HG03460 (cell line): ENCODE data around the gene PTGER3.

ENCODE experiments used
- ATAC-seq: cut with Tn5 transposase; IDR thresholded peaks from one replicate; pipeline ENCODE4 v1.9.1; 2021; ENCODE audit not compliant: unreplicated experiment

Gene PTGER3

DNA sequence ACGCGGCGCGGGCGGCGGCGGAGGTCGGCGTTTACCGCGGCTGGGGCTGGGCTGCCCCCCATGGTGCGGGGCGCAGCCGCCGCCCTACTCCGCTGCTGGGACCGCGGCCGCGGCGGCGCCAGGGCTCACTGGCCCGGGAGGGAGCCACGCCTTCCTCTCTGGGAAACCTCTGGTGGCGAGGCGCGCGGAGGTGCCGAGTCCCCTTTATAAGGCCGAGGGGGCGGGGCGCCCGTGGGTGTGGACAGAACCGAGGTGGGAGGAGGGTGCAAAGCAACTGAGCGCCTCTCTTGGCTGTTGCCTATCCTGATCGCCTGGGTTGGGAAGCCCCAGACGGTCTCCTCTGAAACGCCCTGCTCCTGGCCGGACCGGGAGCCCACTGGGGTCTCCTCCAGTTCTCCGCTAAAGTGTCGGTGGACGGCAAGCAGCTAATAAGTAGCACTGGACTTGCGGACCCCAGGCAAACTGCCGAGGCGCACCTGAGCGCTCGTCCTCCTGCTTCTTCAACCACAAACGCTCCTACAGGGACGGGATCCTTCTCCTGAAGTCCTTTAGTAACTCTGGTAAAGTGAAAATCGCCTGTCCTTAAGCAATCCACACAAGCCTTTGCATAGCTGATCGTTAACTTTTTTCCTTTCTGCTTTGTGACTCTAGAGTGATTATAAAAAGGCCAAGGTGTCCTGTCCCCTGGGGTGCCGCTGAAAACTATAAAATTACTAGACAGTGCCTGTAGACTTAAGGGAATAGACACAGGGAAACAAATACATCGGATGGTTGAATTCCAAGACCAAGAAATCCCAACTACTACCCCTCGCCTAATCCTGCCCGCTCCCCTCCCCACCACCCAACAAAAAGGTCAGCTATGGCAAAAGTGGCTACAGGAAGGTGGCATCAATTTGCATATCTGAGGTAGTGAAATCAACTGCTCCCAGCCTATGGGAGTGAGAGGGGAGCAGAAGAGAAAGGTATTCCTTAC is at the start of gene PTGER3:
Gene PTGER3 (minus strand): TSS at position 182 of the 973 bp plus-strand sequence. CDS start 239 bp downstream, outside the sequence.
- ATAC-seq: no peak

DNA sequence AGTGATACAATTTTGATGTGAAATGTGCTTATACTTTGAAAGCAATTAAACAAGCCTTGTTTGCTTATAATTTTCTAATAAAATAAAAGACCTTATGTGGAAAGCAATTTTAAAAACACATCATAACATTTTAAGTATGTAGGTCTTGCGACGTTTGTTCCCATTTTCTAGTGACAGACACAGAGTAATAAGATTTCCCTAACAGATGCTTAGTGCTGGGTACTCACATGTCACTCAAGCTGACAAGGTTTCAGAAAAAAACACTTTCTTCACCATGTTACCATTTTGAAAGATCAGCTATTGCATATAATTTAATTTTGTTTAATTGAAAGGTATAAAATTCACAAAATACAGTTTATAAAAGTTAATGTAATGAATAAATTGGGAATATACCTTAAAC is 47.3 kb upstream of the PTGER3 start:
- no peak for ATAC-seq

DNA sequence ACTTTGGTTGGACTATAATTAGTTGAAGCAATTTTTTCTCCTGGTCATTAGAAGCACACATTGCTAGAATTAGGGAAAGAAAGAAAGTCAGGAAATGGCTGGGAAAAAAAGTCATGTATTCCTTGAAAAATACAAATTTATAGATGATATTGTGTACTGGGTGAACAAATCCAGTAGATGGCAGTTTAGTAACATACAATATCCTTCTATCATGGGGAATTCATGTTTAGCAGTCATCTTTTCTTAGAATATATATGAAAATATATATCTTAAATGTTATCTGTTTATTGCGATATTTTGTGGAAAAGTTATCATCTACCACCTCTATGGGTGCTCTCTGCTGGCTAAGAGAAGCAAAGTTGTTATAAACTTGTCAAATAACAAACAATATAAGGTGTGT is 46.3 kb upstream of the PTGER3 start:
- ATAC-seq: no peak

DNA sequence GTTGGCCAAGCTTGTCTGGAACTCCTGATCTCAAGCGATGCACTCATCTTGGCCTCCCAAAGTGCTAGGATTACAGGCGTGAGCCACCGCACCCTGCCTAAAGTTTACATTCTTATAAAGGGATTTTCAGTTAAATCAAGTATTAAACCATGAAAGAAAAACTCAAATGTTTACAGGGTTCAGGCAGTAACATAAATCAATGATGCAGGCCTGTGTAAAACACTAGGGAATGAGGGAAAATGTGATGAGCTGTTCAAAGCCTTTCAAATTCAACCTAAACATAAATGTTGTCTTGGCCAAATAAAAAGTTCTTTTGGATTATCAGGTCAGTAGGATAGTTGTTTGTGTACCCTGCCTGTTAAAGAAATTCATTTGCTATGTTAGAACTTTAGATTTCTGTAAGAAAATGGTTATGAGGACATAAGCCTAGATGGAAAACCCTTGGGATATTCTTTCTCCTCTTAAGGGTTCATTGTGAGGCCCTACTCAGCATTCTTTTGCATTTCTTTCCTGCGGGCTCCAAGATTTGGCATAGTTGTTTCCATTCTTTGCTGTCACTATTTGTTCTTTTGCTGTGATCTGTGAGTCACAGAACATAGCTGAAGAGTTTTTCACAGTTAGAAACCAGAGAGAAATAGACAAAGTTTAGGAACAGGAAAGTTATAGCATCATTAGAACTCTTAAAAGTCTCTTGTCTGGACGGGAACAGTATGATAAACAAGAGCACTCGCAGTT is 42.1 kb upstream of the PTGER3 start:
- no peak for ATAC-seq

DNA sequence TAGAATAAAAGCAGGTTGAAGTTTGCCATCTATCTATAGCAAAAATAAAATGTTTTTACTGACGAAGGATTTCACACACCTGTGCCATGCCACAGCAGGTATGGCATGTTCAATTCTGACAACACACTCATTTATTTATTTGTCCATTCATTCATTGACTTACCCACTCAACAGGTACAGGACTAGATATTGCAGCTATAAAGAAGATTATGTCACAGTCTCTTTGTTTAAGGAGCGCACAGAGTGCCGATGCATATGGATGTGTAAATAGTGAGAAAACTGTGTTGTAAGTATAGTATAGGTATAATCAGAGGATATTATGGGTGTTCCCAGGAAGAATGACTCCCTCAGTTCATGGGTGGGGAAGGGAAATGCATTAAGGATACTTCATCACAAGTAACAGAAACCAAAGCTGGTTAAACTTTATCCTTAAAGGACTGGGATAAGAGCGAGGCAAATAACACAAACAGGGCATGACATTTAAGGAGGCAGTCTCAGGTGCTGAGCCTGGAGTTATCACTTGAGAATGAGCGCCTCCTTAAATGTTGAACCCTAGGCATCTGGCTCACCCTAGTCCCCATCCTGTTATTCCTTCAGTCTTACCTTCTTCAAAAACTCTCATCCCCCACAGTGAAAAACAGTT is 41.1 kb upstream of the PTGER3 start:
- ATAC-seq: no peak

DNA sequence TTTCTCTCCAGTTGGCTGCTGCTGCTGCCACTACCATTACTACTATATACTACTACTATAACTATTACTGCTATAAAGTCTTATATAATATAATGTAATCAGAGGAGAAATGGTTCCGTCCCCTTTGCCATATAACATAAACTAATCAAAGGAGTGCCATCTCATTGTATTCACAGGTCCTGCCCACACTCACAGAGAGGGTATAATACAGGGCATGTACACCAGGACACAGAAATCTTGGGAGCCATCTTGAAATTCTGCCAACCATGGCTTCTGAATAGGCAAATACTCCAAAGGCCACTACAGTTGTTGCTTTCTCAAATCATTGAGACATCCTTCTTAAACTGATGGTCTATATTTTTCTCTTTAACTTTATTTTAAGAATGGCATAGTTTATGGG is 40.1 kb upstream of the PTGER3 start:
- no peak for ATAC-seq

DNA sequence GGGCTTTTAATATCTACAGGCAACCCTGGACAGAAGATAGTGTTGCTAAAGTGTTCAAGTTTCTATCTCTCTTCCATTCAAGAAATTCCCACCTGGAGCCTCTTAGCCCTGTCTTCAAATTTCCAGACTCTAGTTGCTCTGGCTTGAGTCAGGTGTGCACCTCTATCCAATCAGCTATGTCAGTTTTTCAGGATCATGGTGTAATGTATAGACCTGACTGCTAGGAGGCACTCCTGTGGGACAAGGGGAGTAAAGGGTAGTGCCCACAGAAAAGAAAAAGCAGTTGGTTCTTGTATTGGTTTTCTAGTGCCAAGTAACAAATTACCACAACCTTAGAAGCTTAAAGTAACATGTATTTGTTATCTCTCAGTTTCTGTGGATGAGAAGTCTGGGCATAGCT is 39.4 kb upstream of the PTGER3 start:
- ATAC-seq: no peak

DNA sequence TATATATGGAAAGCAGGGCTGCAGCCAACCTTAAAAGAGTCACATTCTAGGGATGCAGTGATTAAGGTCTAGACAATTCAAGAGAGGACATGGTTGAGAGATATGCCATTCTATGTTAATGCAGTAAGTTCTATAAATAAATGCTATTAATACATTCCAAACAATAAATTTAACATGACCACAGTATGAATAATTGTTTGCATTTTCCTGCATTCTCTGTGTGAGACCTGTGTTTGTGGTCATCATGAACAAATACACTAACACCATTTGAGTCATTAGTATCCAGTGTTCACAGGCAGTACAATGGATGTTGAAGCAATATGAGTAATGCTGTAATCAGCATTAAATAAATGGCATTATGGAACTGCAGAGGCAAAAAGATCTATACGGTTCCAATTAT is 38.7 kb upstream of the PTGER3 start:
- ATAC-seq: no peak

DNA sequence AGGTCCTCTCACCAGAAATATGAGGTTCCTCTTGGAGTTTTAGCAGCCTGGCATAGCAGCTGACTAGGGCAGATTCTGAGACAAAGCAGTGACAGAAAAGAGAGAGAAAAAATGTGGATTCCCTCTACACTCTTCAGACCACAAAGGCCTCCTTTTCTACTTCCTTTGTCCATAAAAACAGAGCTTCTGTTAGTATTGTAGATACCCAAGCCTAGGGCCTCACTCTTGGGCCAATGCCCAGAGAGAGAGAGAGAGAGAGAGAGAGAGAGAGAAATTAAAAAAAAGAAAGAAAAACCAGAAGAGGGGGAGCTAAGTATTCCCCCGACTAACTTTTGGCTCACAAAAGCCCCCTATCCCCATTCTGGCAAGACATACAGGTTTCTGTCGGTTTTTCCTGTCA is 35.7 kb upstream of the PTGER3 start:
- no peak for ATAC-seq

DNA sequence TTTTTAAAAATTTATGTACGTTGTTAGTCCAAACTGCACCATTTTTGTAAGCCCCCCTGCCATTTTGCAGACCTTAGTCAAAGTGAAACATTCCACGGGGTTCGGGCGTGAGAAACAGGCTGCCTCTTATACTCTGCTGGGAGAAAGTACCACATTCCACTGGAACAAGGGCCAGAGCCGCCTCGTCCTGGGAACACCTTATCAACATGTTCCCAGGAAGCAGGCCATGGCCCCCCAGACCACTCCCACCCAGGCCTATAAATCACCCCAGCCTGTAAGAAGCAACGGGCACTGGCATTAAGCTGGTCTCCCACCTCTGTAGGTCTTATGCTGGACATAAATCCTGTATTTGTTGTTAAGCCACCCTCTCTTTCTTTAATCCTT is 34.1 kb upstream of the PTGER3 start:
- no peak for ATAC-seq

DNA sequence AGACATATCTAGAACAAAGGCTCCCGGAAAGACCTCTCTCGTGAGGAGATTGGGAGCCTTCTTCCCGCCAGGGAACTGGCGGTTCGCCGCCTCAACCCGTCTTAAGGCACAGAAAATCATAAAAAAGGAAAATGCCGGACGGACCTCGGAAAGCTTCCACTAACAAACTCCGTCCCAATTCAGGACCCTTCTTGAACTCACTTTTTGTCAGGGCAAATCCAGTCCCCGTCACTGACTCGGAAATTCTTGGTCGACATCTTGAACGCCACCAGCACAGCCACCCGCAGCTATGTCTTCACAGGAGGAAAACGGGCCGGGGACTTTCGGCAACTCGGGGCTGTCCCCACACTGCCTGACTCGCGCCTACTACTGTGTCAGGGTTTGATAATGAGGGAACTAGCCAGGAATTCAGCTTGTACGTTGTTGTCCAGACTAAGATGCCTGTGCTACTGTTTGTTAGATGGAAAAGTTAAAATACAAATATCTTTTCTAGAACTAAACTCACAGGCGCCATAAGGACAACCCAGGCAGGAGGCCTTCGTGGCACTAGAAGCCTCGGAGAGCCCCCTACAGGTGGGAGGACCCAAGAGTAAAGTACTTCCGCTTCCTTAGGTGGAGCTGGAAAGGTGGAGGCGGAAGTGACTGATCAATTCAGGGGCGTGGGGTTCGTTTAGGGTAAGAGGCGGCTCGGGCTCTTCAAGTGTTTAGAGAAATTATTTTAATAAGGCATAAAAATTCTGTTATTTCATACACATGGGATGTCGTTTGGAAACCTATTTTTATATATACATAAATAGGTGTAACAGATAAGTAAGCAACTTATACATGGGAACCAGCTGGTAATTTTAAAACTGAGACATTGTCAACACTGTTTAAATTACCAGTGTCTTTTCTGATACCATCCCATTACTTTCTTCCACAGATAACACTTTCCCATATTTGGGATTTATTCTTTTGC is 33.4 kb upstream of the PTGER3 start, which contains the start of gene ZRANB2:
Gene ZRANB2 (minus strand): TSS at position 297 of the 958 bp plus-strand sequence. CDS start 40 bp downstream, at position 257.
- peak; percentile 99 for ATAC-seq

DNA sequence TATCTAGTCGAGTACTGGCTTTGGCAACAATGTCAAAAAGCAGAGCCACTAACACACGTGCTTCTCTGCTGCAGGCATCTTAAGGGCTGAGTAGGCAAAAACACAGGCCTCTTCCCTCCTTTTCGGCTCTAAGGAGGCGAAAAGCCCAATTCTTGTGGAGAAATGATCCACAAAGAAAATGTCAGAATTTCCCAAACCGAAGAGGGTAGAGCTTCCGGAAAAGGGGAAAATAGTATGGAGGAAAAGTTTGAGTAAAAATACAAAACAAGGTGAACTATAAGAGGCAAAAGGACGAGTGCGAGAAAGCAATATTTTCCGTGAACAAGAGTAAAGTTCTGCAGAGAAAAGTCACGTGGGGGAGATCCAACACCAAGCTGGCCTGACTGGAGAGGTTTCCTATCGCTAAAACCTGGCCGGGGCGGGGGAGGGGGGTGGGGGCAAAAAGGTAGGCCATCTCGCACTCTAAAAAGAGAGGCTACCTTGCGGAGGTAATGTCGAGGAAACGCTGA is 32.7 kb upstream of the PTGER3 start:
- peak; percentile 10 for ATAC-seq

DNA sequence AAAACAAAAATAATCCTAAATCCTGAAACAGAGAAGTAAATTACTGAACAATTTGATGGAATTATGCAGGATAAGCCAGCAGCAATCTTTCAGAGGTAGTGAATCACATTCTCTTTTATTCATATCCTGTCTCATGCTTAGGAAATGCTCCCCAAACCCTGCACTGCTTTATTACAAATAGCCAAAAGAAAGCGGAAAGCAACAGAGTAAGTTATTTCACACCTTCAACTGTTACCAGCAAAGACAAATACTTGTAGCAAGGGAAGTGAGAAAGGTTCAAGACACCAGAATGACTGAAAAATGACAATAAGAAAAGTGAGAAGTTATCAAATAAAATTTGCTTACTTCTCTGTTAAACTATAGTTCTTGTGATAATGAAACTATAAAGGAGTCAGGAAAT is 27.1 kb upstream of the PTGER3 start:
- ATAC-seq: no peak

DNA sequence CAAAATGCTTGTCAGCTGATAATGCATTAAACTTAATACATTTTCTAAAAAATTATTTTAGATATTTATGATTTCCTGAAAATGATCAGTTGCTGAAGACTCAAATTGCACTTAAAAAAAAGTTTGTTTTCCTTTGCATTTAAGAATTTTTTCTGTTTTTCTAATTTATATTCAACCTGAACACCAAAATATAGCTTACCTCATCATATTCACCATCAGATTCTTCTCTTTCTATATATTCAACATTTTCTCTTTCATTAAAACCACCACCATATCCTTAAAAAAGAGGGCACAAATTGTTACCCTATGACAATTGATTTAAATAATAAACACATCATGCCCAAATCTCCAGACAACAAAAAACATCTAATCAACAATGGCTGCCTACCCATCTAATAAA is 24.7 kb upstream of the PTGER3 start:
- no peak for ATAC-seq

DNA sequence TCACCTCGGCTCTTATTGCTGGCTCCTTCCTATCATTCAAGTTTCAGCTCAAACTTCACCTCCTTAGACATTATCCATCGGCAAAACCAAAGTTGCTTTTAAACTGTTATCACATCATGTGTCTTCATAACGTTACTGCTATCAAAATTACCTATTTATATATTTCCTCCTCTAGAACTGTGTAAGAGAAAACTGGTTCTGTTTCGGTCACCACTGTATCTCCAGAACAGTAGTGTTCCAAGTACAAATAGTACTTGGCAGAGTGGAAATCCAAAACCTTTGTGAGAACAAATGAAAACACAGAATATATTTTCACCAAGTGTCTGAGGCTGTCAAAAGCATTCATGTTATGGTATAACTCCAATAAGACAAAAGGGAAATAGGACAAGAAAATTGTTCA is 24.1 kb upstream of the PTGER3 start:
- no peak for ATAC-seq

DNA sequence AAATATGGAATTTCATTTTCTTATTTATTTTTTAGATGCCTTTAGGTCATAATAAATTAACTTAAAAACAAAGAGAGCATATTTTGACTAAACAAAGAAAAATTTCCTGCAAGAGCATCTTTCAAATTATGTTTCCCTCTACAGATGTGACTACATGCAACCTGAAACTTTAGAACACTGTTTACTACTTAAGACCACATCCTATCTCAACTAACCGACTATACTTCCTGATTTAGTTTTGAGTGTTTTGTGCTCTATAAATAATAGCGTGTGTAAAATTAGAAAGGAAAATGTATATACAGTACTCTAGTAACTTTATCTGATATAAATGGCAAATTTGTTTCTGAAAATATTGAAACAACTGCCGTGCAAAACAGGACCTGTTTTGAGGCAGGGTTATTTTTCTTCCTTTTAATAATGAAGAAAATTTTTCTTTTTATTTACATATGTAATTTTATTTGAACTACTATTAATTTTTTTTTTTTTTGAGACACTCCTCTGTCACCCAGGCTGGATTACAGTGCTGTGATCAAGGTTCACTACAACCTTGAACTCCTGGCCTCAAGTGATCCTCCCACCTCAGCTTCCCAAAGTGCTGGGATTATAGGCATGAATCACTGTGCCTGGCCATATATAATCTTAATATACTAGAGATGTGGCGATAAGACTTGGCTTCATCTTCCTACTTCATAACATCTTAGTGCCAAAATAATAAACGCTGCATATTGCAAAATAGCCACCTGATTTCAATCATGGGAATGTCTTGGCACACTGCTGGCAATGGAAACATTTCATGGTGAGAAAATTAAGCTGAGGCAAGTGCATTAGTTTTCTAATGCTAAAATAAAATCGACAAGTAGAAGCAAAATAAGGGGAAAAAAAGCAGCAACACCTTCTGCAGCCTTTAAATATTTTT is 21.0 kb upstream of the PTGER3 start:
- ATAC-seq: peak; percentile 90

DNA sequence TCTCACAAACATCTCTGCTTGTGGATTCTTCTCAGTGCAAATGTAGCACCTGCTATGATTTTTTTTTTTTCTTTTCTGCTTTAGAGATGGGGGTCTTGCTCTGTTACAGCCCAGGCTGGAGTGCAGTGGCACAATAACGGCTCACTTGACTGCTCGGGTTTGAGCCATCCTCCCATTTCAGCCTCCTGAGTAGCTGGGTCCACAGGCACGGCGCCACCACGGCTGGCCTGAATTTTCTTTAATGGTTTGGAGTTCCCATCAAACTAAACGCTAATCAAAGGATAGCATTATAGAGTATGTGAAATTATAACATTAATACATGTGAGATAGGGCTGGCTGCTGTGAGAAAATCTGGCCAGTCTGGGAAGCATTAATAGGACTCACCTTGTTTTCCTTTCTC is 7.2 kb upstream of the PTGER3 start:
- ATAC-seq: no peak

DNA sequence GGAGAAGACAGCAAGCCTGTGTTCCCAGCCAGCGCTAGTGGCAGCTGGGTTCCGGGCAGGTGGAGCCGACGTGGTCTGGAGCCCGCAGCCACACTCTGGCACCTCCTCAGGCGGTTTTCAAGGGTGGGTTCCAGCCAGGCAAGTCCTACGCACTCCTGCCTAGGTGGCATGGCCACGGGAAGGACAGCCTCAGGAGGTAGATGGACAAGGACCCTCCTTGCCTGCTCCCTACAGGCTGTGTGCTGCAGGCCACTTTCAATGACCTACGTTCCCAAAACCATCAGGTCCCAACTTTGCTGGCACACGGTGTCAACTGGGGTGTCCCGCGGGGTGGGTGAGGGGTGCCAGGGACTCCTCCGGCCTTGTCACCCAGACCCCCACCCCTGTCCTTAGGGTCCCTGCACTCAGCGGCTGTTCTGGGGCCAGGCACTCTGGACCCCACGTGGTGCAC is 6.7 kb upstream of the PTGER3 start:
- ATAC-seq: no peak

DNA sequence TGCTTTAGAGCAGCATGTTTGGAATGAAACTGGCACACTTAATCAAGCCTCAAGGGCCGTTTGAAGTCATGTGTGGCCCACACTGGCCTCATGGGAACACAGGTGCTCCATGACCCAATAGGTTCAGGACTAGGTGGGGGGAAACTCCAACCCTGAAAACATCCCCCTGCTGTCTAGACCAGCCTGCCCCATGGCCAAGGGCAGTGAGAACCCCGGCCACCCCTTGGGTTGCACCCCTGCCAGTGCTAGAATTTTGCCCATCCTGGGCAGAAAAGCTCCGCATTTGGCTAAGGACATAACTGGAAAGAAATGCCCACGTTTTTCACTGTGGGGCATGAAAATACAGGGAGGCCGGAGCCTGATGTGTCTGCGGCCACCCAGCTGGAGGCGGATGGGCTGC is 6.1 kb upstream of the PTGER3 start:
- ATAC-seq: no peak
